MM.1S (cell line): ENCODE results near the gene TFPI.
"Not testable (repeated sequence)": the region's sequence is repeated elsewhere in the genome, so short reads cannot be mapped to it uniquely, and the experiment has no call there.

Experiments
- EZH2 ChIP-seq: fragments of 300-600 bp; sonication (generic); optimal IDR thresholded peaks from 2 replicates; pipeline ENCODE3; 2017; ENCODE audit warnings: low read depth, mild to moderate bottlenecking, antibody characterized with exemption, low read length, mixed read lengths
- EZH2phosphoT487 ChIP-seq: fragments of 300-600 bp; sonication (generic); IDR thresholded peaks from 2 replicates; pipeline ENCODE4 v1.6.1; 2018; ENCODE audit warnings: antibody characterized with exemption, low read length
- TF ChIP-seq, protein P1 (sequence below): fragments of 300-600 bp; sonication (generic); IDR thresholded peaks from 2 replicates; pipeline ENCODE4 v1.5.1; 2016; ENCODE audit warnings: antibody characterized with exemption, low read length, mixed read lengths

DNA sequence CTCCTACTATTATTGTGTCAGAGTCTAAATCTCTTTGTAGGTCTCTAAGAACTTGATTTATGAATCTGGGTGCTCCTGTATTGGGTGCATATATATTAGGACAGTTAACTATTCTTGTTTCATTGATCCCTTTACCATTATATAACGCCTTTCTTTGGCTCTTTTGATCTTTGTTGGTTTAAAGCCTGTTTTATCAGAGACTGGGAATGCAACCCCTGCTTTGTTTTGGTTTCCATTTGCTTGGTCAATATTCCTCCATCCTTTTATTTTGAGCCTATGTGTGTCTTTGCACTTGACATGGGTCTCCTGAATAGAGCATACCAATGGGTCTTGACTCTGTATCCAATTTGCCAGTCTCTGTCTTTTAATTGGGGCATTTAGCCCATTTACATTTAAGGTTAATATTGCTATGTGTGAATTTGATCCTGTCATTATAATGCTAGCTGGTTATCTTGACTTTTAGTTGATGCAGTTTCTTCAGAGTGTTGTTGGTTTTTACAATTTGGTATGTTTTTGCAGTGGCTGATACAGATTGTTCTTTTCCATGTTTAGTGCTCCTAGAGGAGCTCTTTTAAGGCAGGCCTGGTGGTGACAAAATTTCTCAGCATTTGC lies 36.4 kb downstream of the TFPI start:
- TF ChIP-seq, protein P1, sequence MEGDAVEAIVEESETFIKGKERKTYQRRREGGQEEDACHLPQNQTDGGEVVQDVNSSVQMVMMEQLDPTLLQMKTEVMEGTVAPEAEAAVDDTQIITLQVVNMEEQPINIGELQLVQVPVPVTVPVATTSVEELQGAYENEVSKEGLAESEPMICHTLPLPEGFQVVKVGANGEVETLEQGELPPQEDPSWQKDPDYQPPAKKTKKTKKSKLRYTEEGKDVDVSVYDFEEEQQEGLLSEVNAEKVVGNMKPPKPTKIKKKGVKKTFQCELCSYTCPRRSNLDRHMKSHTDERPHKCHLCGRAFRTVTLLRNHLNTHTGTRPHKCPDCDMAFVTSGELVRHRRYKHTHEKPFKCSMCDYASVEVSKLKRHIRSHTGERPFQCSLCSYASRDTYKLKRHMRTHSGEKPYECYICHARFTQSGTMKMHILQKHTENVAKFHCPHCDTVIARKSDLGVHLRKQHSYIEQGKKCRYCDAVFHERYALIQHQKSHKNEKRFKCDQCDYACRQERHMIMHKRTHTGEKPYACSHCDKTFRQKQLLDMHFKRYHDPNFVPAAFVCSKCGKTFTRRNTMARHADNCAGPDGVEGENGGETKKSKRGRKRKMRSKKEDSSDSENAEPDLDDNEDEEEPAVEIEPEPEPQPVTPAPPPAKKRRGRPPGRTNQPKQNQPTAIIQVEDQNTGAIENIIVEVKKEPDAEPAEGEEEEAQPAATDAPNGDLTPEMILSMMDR = not testable (repeated sequence)
- TF ChIP-seq EZH2, EZH2phosphoT487: not testable (repeated sequence)
